MM.1S (cell line): ENCODE data around the gene ZNF836.

ENCODE experiments used
- DNase-seq: peaks from one replicate; pipeline ENCODE4 v3.0.0-alpha.2; 2015
- H2AFZ ChIP-seq: fragments of 300-600 bp; sonication (generic); 2 replicates; pipeline ENCODE4 v1.6.0; 2016; ENCODE audit warnings: antibody characterized with exemption, low read length
- H3F3A ChIP-seq: fragments of 300-600 bp; sonication (generic); 2 replicates; pipeline ENCODE4 v1.6.1; 2016; ENCODE audit warnings: mild to moderate bottlenecking, antibody characterized with exemption, low read length, moderate library complexity, mixed read lengths; ENCODE audit not compliant: insufficient read depth
- H3K27ac ChIP-seq: fragments of 300-600 bp; sonication (generic); 2 replicates; pipeline ENCODE4 v1.5.1; 2016; ENCODE audit warnings: mild to moderate bottlenecking, low read length
- H3K27me3 ChIP-seq: fragments of 300-600 bp; sonication (generic); replicated peaks from 2 replicates; pipeline ENCODE4 v1.6.0; 2016; ENCODE audit warnings: low read length; ENCODE audit not compliant: insufficient read depth
- H3K36me3 ChIP-seq: fragments of 300-600 bp; sonication (generic); replicated peaks from 2 replicates; pipeline ENCODE4 v1.6.1; 2016; ENCODE audit warnings: mild to moderate bottlenecking, low read length, mixed read lengths; ENCODE audit not compliant: insufficient read depth
- H3K4me1 ChIP-seq: fragments of 300-600 bp; sonication (generic); 2 replicates; pipeline ENCODE4 v1.6.1; 2016; ENCODE audit warnings: low read length, mixed read lengths
- H3K4me2 ChIP-seq: fragments of 300-600 bp; sonication (generic); 2 replicates; pipeline ENCODE4 v1.6.0; 2016; ENCODE audit warnings: low read depth, low read length
- H3K4me3 ChIP-seq: fragments of 300-600 bp; sonication (generic); 2 replicates; pipeline ENCODE4 v1.5.1; 2016; ENCODE audit warnings: low read length, mixed read lengths
- H3K79me2 ChIP-seq: fragments of 300-600 bp; sonication (generic); 2 replicates; pipeline ENCODE4 v1.6.1; 2016; ENCODE audit warnings: mixed run types, low read length, mixed read lengths
- H3K9ac ChIP-seq: fragments of 300-600 bp; sonication (generic); 2 replicates; pipeline ENCODE4 v1.6.1; 2016; ENCODE audit warnings: low read length, mixed read lengths
- H3K9me2 ChIP-seq: fragments of 300-600 bp; sonication (generic); replicated peaks from 2 replicates; pipeline ENCODE4 v1.6.1; 2016; ENCODE audit warnings: mild to moderate bottlenecking, low read length, mixed read lengths; ENCODE audit not compliant: insufficient read depth
- H3K9me3 ChIP-seq: fragments of 300-600 bp; sonication (generic); replicated peaks from 2 replicates; pipeline ENCODE4 v1.6.1; 2016; ENCODE audit warnings: mild to moderate bottlenecking, low read length, mixed read lengths; ENCODE audit not compliant: insufficient read depth
- H4K20me1 ChIP-seq: fragments of 300-600 bp; sonication (generic); 2 replicates; pipeline ENCODE4 v1.6.1; 2016; ENCODE audit warnings: mild to moderate bottlenecking, low read length, moderate library complexity, mixed read lengths; ENCODE audit not compliant: insufficient read depth
- EZH2 ChIP-seq: fragments of 300-600 bp; sonication (generic); optimal IDR thresholded peaks from 2 replicates; pipeline ENCODE3; 2017; ENCODE audit warnings: low read depth, mild to moderate bottlenecking, antibody characterized with exemption, low read length, mixed read lengths
- EZH2phosphoT487 ChIP-seq: fragments of 300-600 bp; sonication (generic); IDR thresholded peaks from 2 replicates; pipeline ENCODE4 v1.6.1; 2018; ENCODE audit warnings: antibody characterized with exemption, low read length
- TF ChIP-seq, protein P1 (sequence below): fragments of 300-600 bp; sonication (generic); IDR thresholded peaks from 2 replicates; pipeline ENCODE4 v1.5.1; 2016; ENCODE audit warnings: antibody characterized with exemption, low read length, mixed read lengths

The ZNF836 gene

DNA sequence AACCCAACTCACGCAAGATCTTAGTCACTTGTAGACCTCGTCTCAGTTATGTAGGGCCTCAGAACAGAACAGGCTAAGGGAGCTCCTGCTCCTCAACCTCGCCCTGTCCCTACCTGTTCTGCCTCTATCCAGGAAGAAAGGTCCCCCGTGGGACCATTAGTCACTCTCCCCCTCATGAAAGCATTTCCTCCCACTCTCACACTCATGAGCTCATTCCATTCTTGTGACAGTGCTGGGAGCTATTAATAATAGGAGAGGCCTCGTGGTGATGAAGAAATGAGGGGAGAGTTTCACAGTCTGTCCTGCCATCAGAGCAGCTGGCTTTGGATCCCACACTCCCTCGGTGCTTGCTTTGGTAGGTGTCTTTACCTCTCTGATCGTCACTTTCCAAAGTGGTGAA lies 28.6 kb upstream of the ZNF836 start:
- Histone ChIP-seq H3K27ac (no peak overlapping the region), H3K79me2 (peaks cover 93% of the 10 kb centered on the region), H3K27me3 (no peaks in the 10 kb centered on the region), H3F3A (no peaks in the 10 kb centered on the region), H3K9me2 (no peaks in the 10 kb centered on the region), H2AFZ (no peak overlapping the region), H3K4me1 (no peaks in the 10 kb centered on the region), H3K9ac (no peak overlapping the region), H4K20me1 (no peaks in the 10 kb centered on the region), H3K4me2 (no peak overlapping the region), H3K4me3 (no peak overlapping the region), H3K9me3 (no peaks in the 10 kb centered on the region), H3K36me3 (peaks cover 24% of the 10 kb centered on the region)
- no peak for TF ChIP-seq EZH2
- TF ChIP-seq, protein P1, sequence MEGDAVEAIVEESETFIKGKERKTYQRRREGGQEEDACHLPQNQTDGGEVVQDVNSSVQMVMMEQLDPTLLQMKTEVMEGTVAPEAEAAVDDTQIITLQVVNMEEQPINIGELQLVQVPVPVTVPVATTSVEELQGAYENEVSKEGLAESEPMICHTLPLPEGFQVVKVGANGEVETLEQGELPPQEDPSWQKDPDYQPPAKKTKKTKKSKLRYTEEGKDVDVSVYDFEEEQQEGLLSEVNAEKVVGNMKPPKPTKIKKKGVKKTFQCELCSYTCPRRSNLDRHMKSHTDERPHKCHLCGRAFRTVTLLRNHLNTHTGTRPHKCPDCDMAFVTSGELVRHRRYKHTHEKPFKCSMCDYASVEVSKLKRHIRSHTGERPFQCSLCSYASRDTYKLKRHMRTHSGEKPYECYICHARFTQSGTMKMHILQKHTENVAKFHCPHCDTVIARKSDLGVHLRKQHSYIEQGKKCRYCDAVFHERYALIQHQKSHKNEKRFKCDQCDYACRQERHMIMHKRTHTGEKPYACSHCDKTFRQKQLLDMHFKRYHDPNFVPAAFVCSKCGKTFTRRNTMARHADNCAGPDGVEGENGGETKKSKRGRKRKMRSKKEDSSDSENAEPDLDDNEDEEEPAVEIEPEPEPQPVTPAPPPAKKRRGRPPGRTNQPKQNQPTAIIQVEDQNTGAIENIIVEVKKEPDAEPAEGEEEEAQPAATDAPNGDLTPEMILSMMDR, result no peak
- no peak for TF ChIP-seq EZH2phosphoT487
- no peak for DNase-seq

DNA sequence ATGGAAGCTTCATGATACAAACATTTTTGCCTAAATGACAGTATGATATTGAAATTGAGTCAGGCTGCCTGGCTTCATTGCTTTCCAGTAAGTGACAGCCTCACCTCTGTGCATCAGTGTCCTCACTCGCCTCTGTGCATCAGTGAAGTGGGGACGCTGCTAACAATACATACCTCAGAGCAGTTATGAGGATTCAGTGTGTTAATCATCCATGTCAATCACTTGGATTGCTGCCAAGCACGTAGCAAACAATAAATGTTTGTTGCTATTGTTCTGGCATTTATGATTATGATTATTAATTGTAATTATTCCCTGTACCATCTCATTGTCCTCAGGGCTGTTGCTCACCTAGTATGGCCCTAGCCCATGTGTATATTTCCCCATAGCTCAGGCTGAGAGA lies 27.3 kb upstream of the ZNF836 start:
- no peak overlapping the region for H3K4me3 ChIP-seq
- peaks cover 27% of the 10 kb centered on the region for H3K36me3 ChIP-seq
- no peaks in the 10 kb centered on the region for H3K27me3 ChIP-seq
- H3K9ac ChIP-seq, result no peak overlapping the region
- H3K4me1 ChIP-seq, result no peaks in the 10 kb centered on the region
- H4K20me1 ChIP-seq, result no peaks in the 10 kb centered on the region
- H3K79me2 ChIP-seq, result peaks cover 94% of the 10 kb centered on the region
- DNase-seq, result no peak
- H3K9me2 ChIP-seq, result no peaks in the 10 kb centered on the region
- TF ChIP-seq, protein P1, result no peak
- no peak for TF ChIP-seq EZH2
- no peak for TF ChIP-seq EZH2phosphoT487
- H3F3A ChIP-seq, result no peaks in the 10 kb centered on the region
- H3K4me2 ChIP-seq, result no peak overlapping the region
- H3K27ac ChIP-seq, result no peak overlapping the region
- H3K9me3 ChIP-seq, result no peaks in the 10 kb centered on the region
- no peak overlapping the region for H2AFZ ChIP-seq

DNA sequence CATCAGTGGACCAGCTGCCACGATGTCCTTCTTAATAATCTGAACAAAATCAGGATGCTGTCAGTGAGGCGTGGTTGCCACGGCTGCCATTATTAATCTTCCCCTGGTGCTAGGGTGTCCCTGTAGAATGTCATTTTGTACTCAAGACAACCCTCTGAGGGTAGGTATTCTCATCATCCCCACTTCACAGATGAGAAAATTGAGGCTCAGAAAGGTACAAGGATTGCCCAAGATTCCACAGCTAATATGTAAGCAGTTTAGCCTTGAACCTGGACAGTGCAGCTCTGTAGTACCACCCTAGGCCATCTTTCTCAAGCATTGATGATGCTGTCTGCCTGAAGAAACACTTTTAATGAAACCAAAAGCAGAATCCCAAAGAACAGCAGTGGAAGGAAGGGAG lies 26.5 kb upstream of the ZNF836 start:
- Histone ChIP-seq H3K36me3 (peaks cover 27% of the 10 kb centered on the region), H3K9me3 (no peaks in the 10 kb centered on the region), H4K20me1 (no peaks in the 10 kb centered on the region)

More for the DNA sequence above, 26.5 kb upstream of the ZNF836 start:
- Histone ChIP-seq H2AFZ (no peak overlapping the region), H3K79me2 (peaks cover 94% of the 10 kb centered on the region), H3F3A (no peaks in the 10 kb centered on the region), H3K9ac (no peak overlapping the region), H3K9me2 (no peaks in the 10 kb centered on the region), H3K4me3 (no peak overlapping the region), H3K27me3 (no peaks in the 10 kb centered on the region), H3K4me2 (no peak overlapping the region), H3K4me1 (no peaks in the 10 kb centered on the region), H3K27ac (no peak overlapping the region)
- TF ChIP-seq EZH2phosphoT487 (no peak), EZH2 (no peak)
- TF ChIP-seq, protein P1, result no peak
- no peak for DNase-seq
